GM12872 (cell line): Measurements from ENCODE around the gene MOB3C.

Experiments
- CTCF ChIP-seq: IDR thresholded peaks from 3 replicates; pipeline ENCODE4 v1.5.1; 2011; ENCODE audit warnings: low read depth, mild to moderate bottlenecking, low read length, moderate library complexity; ENCODE audit not compliant: insufficient read depth

The MOB3C gene

GRCh38 chr1:46653405-46653958 is 36.9 kb upstream of the MOB3C start:
- no peak for TF ChIP-seq CTCF

DNA sequence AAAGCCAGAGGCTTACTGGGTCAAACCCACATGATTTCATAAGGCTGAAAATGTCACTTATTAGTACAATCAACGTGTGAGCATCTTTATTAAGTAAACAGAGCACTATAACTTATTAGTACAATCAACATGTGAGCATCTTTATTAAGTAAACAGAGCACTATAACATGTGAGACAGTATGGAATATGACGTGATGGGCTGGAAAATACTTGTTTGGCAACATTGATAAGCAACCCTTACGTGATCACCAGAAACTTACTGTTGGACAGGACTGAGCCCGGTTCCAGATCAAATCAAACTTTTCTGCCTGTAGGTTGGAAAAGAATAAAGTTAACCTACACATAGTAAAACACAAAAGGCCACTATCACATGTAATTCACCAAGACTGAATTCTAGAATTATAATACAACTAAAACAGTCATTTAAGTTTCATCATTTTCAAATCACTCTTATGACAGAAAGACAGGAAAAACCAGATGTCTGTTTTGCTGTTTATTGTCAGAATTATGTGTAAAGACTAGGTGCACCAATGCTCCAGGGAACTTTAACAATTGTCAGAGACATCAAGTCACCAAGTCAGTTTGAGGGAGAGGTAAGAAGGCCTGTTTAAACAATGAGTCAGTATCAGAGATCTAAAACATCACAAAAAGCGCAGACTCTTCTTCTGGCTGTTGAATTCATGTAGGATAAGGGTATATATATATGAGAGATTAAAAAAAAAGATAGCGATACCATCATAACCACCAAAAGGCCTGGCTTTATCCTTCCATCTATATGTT is 35.9 kb upstream of the MOB3C start:
- TF ChIP-seq CTCF = no peak

DNA sequence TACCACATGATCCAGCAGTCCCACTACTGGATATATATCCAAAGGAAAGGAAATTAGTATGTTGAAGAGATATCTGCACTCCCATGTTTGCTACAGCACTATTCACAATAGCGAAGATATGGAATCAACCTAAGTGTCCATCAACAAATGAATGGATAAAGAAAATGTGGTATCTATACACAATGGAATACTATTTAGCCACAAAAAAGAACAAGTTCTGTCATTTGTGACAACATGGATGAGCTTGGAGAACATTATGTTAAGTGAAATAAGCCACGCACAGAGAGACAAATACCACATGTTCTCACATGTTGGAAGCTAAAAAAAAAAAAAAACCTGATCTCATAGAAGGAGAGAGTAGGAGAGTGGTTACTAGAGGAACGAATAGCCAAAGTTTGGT is 33.9 kb upstream of the MOB3C start:
- TF ChIP-seq CTCF = no peak

- TF ChIP-seq CTCF = no peak
These were observed 33.2 kb upstream of the MOB3C start for GRCh38 chr1:46649764-46650163.

- TF ChIP-seq CTCF = no peak
These were observed 31.0 kb upstream of the MOB3C start for GRCh38 chr1:46647611-46648010.

DNA sequence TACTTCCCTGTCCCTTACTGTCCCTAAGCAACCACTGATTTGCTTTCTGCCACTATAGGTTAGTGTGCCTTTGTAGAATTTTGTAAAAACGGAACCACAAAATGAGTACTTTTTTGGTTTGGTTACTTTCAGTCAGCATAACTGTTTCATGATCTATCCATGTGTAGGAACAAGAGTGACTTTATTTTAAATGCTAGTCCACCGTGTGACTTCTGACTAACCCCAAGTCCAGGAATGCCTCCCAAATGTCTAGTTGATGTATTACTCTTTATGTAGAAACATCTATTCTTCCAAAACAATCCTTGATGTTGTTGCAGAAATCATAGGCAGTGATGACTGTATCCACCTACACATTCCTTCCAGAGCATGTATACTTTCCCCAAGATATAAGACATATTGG is 30.2 kb upstream of the MOB3C start:
- TF ChIP-seq CTCF = no peak

DNA sequence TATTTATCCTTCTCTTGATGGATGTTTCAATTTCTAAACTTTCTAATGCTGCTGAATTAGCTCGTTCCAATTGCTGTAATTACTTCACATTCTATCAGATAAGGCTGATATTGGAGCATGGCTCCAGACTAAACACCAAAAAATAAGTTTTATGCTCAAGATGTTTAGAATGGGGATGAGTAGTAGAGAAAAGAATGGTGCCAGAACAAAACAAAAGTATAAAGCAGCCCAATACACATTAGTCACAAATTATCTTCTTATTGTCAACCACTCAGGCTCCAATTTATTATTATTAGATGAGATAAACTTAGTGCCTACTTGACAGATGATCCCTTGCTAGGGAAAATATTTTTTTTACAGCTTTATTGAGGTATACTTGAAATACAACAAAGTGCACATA is 29.7 kb upstream of the MOB3C start:
- no peak for TF ChIP-seq CTCF

- no peak for TF ChIP-seq CTCF
These were observed 29.2 kb upstream of the MOB3C start for GRCh38 chr1:46645815-46646214.
